A673 (cell line): ENCODE measurements around the gene RBBP9. TPM values are rescaled to one million over a fixed set of nuclear protein-coding genes. Genes with fewer than 3 reads are reported as not detected.

ENCODE experiments used
- BruUV-seq: library from RNA; stranded (reverse); fragments of 400-500 nt; replicated peaks from 2 replicates; lab custom pipeline; 2021; lab: Mats Ljungman, UMichigan
- CTCF ChIA-PET: fragments of 300-600 bp; sonication (Branson Sonifier 250); formaldehyde crosslinking; loops from one replicate; lab custom pipeline; 2022; ENCODE audit warnings: antibody characterized with exemption; lab: Charles Lee
- POLR2A ChIA-PET: fragments of 300-600 bp; sonication (Branson Sonifier 250); formaldehyde crosslinking; loops from one replicate; lab custom pipeline; 2022; ENCODE audit warnings: antibody characterized with exemption; ENCODE audit not compliant: low non-redundant PET; lab: Charles Lee
- DNase-seq: peaks from one replicate; pipeline ENCODE4 v3.0.0-alpha.2; 2015; ENCODE audit warnings: low spot score
- H3K27ac ChIP-seq: fragments of 200-600 bp; sonication (generic); 2 replicates; pipeline ENCODE4 v1.5.1; 2016; ENCODE audit warnings: mixed run types, low read depth, mild to moderate bottlenecking, mixed read lengths, antibody characterized with exemption, low read length; ENCODE audit not compliant: poor library complexity, severe bottlenecking
- H3K27me3 ChIP-seq: fragments of 200-600 bp; sonication (generic); replicated peaks from 2 replicates; pipeline ENCODE4 v1.6.1; 2017; ENCODE audit warnings: mixed run types, low read depth, mild to moderate bottlenecking, mixed read lengths, antibody characterized with exemption, low read length; ENCODE audit not compliant: insufficient read depth, poor library complexity
- H3K36me3 ChIP-seq: fragments of 200-600 bp; sonication (generic); 2 replicates; pipeline ENCODE4 v1.6.1; 2016; ENCODE audit warnings: mixed run types, mild to moderate bottlenecking, mixed read lengths, antibody characterized with exemption, low read length; ENCODE audit not compliant: insufficient read depth, poor library complexity, severe bottlenecking
- H3K4me1 ChIP-seq: fragments of 200-600 bp; sonication (generic); 2 replicates; pipeline ENCODE4 v1.6.1; 2017; ENCODE audit warnings: mixed run types, mild to moderate bottlenecking, mixed read lengths, antibody characterized with exemption, low read length; ENCODE audit not compliant: insufficient read depth, poor library complexity, severe bottlenecking
- H3K4me3 ChIP-seq: fragments of 200-600 bp; sonication (generic); 2 replicates; pipeline ENCODE4 v1.5.1; 2016; ENCODE audit warnings: low read depth, mixed run types, mild to moderate bottlenecking, mixed read lengths, low read length; ENCODE audit not compliant: poor library complexity, severe bottlenecking
- H3K9me3 ChIP-seq: fragments of 200-600 bp; sonication (generic); 2 replicates; pipeline ENCODE4 v1.6.1; 2016; ENCODE audit warnings: mixed run types, low read depth, mild to moderate bottlenecking, mixed read lengths, antibody characterized with exemption, low read length; ENCODE audit not compliant: poor library complexity, severe bottlenecking
- CTCF ChIP-seq: fragments of 300-800, 200-600 bp; sonication (generic); conservative IDR thresholded peaks from 2 replicates; pipeline ENCODE4 v1.5.1; 2017; ENCODE audit warnings: low read depth, mild to moderate bottlenecking, antibody characterized with exemption, low read length, moderate library complexity, mixed read lengths
- EZH2 ChIP-seq: fragments of 200-600 bp; sonication (generic); IDR thresholded peaks from 2 replicates; pipeline ENCODE4 v1.6.1; 2017; ENCODE audit warnings: borderline replicate concordance, low read depth, mild to moderate bottlenecking, mixed read lengths, antibody characterized with exemption, low read length; ENCODE audit not compliant: poor library complexity, severe bottlenecking
- intact Hi-C: fragments of 100-400 bp; cut with micrococcal nuclease; formaldehyde crosslinking; loops from one replicate; pipeline ENCODE4 v1.10.0; 2022; ENCODE audit not compliant: unreplicated experiment
- total RNA-seq: library from RNA; stranded (reverse); gene quantifications from 2 replicates; pipeline ENCODE4 v1.2.3, GENCODE V29; 2021

The RBBP9 gene
- total RNA-seq, 1 experiment from 2014 or later, result 20.1 TPM

DNA sequence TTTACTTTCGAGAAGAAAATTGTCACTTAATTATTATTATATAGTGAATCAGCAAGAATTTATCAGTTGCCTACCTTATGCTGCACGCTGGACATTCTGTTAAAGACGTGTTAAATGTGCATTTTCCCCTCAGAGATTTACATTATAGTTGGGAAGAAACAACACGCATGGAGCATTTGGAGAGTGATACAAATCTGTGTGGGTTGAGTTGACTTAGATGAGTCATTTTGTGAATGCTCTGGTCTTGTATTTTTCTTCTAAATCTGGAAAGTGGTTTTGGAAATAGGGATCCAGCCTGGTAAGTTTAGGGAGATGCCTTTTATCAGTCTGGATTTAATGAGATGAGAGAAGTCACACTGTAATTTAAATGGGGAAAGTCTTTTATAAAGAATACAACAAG, 46.2 kb upstream of the RBBP9 start:
- TF ChIP-seq EZH2 (no peak), CTCF (no peak)
- ChIA-PET POLR2A (no interaction called here), CTCF (no interaction called here)
- Histone ChIP-seq H3K4me3 (no peak overlapping the region), H3K36me3 (peaks cover 9% of the 10 kb centered on the region), H3K4me1 (no peaks in the 10 kb centered on the region), H3K9me3 (no peaks in the 10 kb centered on the region), H3K27ac (no peak overlapping the region), H3K27me3 (no peaks in the 10 kb centered on the region)
- no peak for DNase-seq
- intact Hi-C loops, result no loop called here
- no TSS peak for BruUV-seq

GRCh38 chr20:18541741-18542140, 44.7 kb upstream of the RBBP9 start:
- Histone ChIP-seq H3K27me3 (no peaks in the 10 kb centered on the region), H3K4me1 (no peaks in the 10 kb centered on the region), H3K36me3 (peaks cover 6% of the 10 kb centered on the region), H3K27ac (no peak overlapping the region), H3K9me3 (no peaks in the 10 kb centered on the region), H3K4me3 (no peak overlapping the region)
- no peak for TF ChIP-seq EZH2
- TF ChIP-seq CTCF, result no peak
- BruUV-seq, result no TSS peak
- ChIA-PET CTCF (no interaction called here), POLR2A (no interaction called here)
- intact Hi-C loops, result no loop called here
- DNase-seq, result no peak

DNA sequence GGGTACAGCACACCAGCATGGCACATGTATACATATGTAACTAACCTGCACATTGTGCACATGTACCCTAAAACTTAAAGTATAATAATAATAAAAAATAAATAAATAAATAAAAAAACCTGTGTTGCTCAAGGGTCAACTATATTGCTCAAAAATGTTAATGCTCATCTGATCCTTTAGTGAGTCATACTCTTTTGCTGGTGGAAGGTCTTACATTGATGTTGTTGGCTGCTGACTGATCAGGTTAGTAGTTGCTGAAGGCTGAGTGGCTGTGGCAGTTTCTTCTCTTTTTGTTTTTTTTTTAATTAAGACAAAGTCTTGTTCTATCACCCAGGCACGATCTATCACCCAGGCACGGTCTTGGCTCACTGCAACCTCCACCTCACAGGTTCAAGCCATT, 40.6 kb upstream of the RBBP9 start:
- H3K4me3 ChIP-seq, result no peak overlapping the region
- intact Hi-C loops, result no loop called here
- no peaks in the 10 kb centered on the region for H3K9me3 ChIP-seq
- no peaks in the 10 kb centered on the region for H3K27me3 ChIP-seq
- peaks cover 13% of the 10 kb centered on the region for H3K36me3 ChIP-seq
- H3K27ac ChIP-seq, result no peak overlapping the region
- CTCF ChIA-PET, result no interaction called here
- no TSS peak for BruUV-seq
- DNase-seq, result no peak
- H3K4me1 ChIP-seq, result no peaks in the 10 kb centered on the region
- POLR2A ChIA-PET, result no interaction called here
- TF ChIP-seq CTCF (no peak), EZH2 (no peak)
